ENCODE measurements around the gene UBE3C. TPM values are rescaled to one million over a fixed set of nuclear protein-coding genes. Genes with fewer than 3 reads are reported as not detected.

Gene UBE3C
- total RNA-seq, 1 donor: 95.9 TPM

DNA sequence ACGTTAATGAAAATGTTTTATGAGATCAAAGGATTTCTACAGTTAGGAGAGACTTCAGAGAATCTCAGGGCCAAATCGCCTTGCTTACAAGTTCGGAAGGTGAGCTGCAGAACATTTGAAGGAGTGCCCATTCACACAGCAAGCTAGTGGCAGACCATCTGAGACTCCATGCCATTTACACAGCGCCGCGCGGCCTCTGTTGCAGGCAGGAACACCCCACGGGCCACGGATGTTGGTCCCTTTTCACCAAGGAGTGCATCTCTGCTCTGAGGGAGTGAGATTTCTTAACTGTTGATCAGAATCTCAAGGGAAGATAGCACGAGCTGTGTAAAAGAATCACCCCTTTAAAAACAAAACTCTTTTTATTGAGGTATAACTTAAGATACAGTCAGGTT lies 1.8 kb downstream of the UBE3C start:
- Histone ChIP-seq H3K4me3 (ENCODE audit: insufficient read depth, low read length) (peak overlapping the region; percentile 77), H3K79me2 (ENCODE audit: insufficient read depth, low read length) (peaks cover 61% of the 10 kb centered on the region), H3K36me3 (ENCODE audit: insufficient read depth, low read length) (peaks cover 32% of the 10 kb centered on the region), H4K20me1 (ENCODE audit: insufficient read depth, low read length) (peaks cover 56% of the 10 kb centered on the region), H3K27me3 (ENCODE audit: insufficient read depth, low read length) (no peaks in the 10 kb centered on the region), H3K27ac (ENCODE audit: low read depth, low read length) (peak overlapping the region; percentile 16), H3K9me3 (ENCODE audit: low read depth, low read length) (no peaks in the 10 kb centered on the region), H3K4me2 (ENCODE audit: insufficient read depth, low read length) (peak overlapping the region; percentile 90), H2AFZ (ENCODE audit: low read length) (no peak overlapping the region), H3K4me1 (ENCODE audit: insufficient read depth, low read length) (peaks cover 24% of the 10 kb centered on the region)
- TF ChIP-seq, protein P1, sequence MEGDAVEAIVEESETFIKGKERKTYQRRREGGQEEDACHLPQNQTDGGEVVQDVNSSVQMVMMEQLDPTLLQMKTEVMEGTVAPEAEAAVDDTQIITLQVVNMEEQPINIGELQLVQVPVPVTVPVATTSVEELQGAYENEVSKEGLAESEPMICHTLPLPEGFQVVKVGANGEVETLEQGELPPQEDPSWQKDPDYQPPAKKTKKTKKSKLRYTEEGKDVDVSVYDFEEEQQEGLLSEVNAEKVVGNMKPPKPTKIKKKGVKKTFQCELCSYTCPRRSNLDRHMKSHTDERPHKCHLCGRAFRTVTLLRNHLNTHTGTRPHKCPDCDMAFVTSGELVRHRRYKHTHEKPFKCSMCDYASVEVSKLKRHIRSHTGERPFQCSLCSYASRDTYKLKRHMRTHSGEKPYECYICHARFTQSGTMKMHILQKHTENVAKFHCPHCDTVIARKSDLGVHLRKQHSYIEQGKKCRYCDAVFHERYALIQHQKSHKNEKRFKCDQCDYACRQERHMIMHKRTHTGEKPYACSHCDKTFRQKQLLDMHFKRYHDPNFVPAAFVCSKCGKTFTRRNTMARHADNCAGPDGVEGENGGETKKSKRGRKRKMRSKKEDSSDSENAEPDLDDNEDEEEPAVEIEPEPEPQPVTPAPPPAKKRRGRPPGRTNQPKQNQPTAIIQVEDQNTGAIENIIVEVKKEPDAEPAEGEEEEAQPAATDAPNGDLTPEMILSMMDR (IDR thresholded peaks at IDR 0.05; ENCODE audit: extremely low read depth, low read depth, low read length): no peak
- DNase-seq (ENCODE audit: insufficient read length, low spot score, missing footprints): no peak

DNA sequence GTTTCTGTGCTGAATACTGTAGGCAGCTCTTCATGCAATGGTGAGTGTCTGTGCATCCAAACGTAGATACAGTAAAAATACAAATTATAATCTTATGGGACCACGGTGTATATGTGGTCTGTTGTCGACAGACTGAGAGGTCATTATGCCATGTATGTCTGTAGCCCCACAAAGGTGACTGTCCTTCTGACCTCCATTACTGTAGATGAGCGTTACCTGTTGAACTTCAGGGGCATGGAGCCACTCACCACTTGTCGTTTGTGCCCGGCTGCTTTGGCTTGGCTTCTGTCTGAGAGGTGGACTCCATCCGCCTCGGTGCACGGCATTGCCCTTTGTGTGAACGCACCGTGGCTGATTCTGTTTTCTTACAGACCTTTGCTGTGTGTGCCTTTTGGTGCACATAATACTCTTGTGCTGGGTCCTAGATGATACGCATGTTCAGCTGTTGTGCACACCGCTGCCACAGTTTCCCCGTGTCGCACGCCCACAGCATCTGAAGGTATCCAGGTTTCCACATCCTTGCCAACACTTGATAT lies 2.9 kb downstream of the UBE3C start:
- H3K36me3 ChIP-seq (ENCODE audit: insufficient read depth, low read length): peaks cover 32% of the 10 kb centered on the region
- peaks cover 67% of the 10 kb centered on the region for H4K20me1 ChIP-seq (ENCODE audit: insufficient read depth, low read length)
- no peak overlapping the region for H2AFZ ChIP-seq (ENCODE audit: low read length)
- H3K27ac ChIP-seq (ENCODE audit: low read depth, low read length): no peak overlapping the region
- DNase-seq (ENCODE audit: insufficient read length, low spot score, missing footprints): no peak
- H3K27me3 ChIP-seq (ENCODE audit: insufficient read depth, low read length): no peaks in the 10 kb centered on the region
- H3K4me3 ChIP-seq (ENCODE audit: insufficient read depth, low read length): no peak overlapping the region
- no peaks in the 10 kb centered on the region for H3K9me3 ChIP-seq (ENCODE audit: low read depth, low read length)
- H3K4me2 ChIP-seq (ENCODE audit: insufficient read depth, low read length): no peak overlapping the region
- H3K4me1 ChIP-seq (ENCODE audit: insufficient read depth, low read length): peaks cover 18% of the 10 kb centered on the region
- TF ChIP-seq, protein P1 (IDR thresholded peaks at IDR 0.05; ENCODE audit: extremely low read depth, low read depth, low read length): no peak
- peaks cover 72% of the 10 kb centered on the region for H3K79me2 ChIP-seq (ENCODE audit: insufficient read depth, low read length)

DNA sequence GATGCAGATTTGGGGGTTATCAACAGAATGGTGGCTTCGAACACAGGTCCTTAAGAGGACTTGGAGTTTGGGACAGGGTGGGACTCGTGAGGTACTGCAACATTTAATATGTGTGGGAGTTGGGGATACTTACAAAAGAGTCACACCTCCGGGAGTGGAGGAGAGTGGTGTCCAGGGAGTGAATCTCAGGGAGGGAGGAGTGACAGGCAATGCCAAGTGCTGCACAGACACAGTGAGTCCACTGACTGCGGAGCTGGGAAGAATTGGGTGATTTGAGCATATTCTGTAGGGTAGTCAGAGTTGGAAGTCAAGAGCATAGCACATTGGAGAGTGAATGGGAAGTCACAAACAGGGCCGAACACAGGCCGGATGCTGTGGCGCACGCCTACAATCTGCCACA lies 5.1 kb downstream of the UBE3C start:
- Histone ChIP-seq H3K27me3 (ENCODE audit: insufficient read depth, low read length) (no peaks in the 10 kb centered on the region), H3K4me3 (ENCODE audit: insufficient read depth, low read length) (no peak overlapping the region), H3K4me2 (ENCODE audit: insufficient read depth, low read length) (no peak overlapping the region), H3K9me3 (ENCODE audit: low read depth, low read length) (no peaks in the 10 kb centered on the region), H3K27ac (ENCODE audit: low read depth, low read length) (no peak overlapping the region), H3K4me1 (ENCODE audit: insufficient read depth, low read length) (peaks cover 12% of the 10 kb centered on the region), H4K20me1 (ENCODE audit: insufficient read depth, low read length) (peaks cover 86% of the 10 kb centered on the region), H2AFZ (ENCODE audit: low read length) (no peak overlapping the region), H3K79me2 (ENCODE audit: insufficient read depth, low read length) (peaks cover 94% of the 10 kb centered on the region), H3K36me3 (ENCODE audit: insufficient read depth, low read length) (peaks cover 32% of the 10 kb centered on the region)
- peak; percentile 50 for DNase-seq (ENCODE audit: insufficient read length, low spot score, missing footprints)
- TF ChIP-seq, protein P1 (IDR thresholded peaks at IDR 0.05; ENCODE audit: extremely low read depth, low read depth, low read length): no peak

DNA sequence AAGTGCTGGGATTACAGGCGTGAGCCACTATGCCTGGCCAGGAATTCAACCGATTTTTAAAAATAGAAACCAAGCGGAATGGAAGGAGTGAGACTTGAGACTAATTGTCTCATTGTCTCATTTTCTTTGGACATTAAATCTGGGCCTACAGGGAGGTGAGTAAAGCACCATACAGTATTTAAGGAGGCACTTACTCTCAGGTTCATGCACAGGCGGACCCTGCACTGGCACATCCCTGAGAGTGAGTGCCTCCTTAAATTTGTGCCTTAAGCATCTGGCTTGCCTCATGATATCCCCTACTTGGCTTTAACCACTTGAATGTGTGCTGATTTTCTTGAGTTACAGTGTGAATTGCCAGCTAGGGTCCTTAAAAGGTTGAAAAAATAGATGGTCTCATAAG lies 10.6 kb downstream of the UBE3C start:
- H3K36me3 ChIP-seq (ENCODE audit: insufficient read depth, low read length): no peaks in the 10 kb centered on the region
- DNase-seq (ENCODE audit: insufficient read length, low spot score, missing footprints): no peak
- H3K79me2 ChIP-seq (ENCODE audit: insufficient read depth, low read length): peaks cover 100% of the 10 kb centered on the region
- H3K27ac ChIP-seq (ENCODE audit: low read depth, low read length): no peak overlapping the region
- peaks cover 79% of the 10 kb centered on the region for H4K20me1 ChIP-seq (ENCODE audit: insufficient read depth, low read length)
- no peaks in the 10 kb centered on the region for H3K27me3 ChIP-seq (ENCODE audit: insufficient read depth, low read length)
- no peak overlapping the region for H3K4me3 ChIP-seq (ENCODE audit: insufficient read depth, low read length)
- H2AFZ ChIP-seq (ENCODE audit: low read length): no peak overlapping the region
- TF ChIP-seq, protein P1 (IDR thresholded peaks at IDR 0.05; ENCODE audit: extremely low read depth, low read depth, low read length): no peak
- H3K4me1 ChIP-seq (ENCODE audit: insufficient read depth, low read length): no peaks in the 10 kb centered on the region
- no peak overlapping the region for H3K4me2 ChIP-seq (ENCODE audit: insufficient read depth, low read length)
- H3K9me3 ChIP-seq (ENCODE audit: low read depth, low read length): no peaks in the 10 kb centered on the region
